Neural cell (in vitro differentiated cells): ENCODE results near the gene SHC2.

Experiments
- CTCF ChIP-seq: fragments of 450-650 bp; IDR thresholded peaks from 2 replicates; pipeline ENCODE4 v1.5.1; 2014; ENCODE audit warnings: antibody characterized with exemption, mild to moderate bottlenecking, moderate library complexity; ENCODE audit not compliant: poor library complexity, severe bottlenecking
- EZH2 ChIP-seq: fragments of 200-600, 300-800 bp; shearing (Covaris generic), sonication (generic); IDR thresholded peaks from 2 replicates; pipeline ENCODE4 v1.6.1; 2014; ENCODE audit warnings: antibody characterized with exemption, low read length, borderline replicate concordance, mild to moderate bottlenecking; ENCODE audit not compliant: insufficient read depth, poor library complexity, severe bottlenecking
- POLR2AphosphoS5 ChIP-seq: IDR thresholded peaks from 2 replicates; pipeline ENCODE4 v1.6.1; 2012

DNA sequence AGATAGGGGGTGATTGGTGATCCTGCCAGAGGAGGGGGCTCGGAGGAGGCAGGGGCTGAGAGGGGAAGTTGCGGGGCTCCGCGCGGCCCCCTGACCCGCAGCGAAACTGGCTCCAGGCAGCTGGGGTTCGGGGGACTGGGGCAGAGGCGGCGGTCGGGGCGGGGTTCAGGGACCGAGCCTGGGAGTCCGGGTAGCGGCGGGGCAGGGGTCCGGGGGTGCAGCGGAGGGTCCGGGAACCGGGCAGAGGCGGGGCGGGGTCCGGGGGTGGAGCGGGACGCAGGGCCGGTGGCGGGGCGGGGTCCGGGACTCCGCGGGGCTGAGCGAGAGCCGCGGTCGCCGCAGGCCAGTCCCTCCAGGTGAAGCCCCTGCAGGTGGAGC, 36.6 kb upstream of the SHC2 start:
- no peak for TF ChIP-seq CTCF
- TF ChIP-seq POLR2AphosphoS5: no peak
- no peak for TF ChIP-seq EZH2
